Measurements from ENCODE around the gene AKAP12. TPM values are rescaled to one million over a fixed set of nuclear protein-coding genes. Genes with fewer than 3 reads are reported as not detected.

AKAP12 gene
- total RNA-seq, 1 experiment from 2014 or later, result 90.0 TPM

GRCh38 chr6:151240036-151240685 lies 394 bp downstream of the AKAP12 start (continued):
- TF ChIP-seq PRDM15 (CRISPR knock-in tag; IDR thresholded peaks at IDR 0.05) (peak; percentile 9; the same call in 1 of the 2 replicates), GABPB1 (CRISPR knock-in tag; IDR thresholded peaks at IDR 0.05) (no peak), JAZF1 (CRISPR knock-in tag; IDR thresholded peaks at IDR 0.05) (no peak), RORB (CRISPR knock-in tag; IDR thresholded peaks at IDR 0.05) (no peak), E2F1 (CRISPR knock-in tag; IDR thresholded peaks at IDR 0.05) (no peak), GRHL2 (CRISPR knock-in tag; IDR thresholded peaks at IDR 0.05; ENCODE audit: insufficient replicate concordance, severe bottlenecking) (no peak)

- peak; percentile 7 for ATAC-seq
- H3K4me3 Mint-ChIP-seq, result peak overlapping the region; percentile 83
- H3K36me3 Mint-ChIP-seq, result no peaks in the 10 kb centered on the region
- POLR2A ChIA-PET, result interaction anchor here (0.6 to 3.1 kb wide), 7 partner anchors 9 to 642 kb away, joined by 3 to 18 read pairs (median 3); no protein-coding TSS in a partner anchor
- H3K27me3 Mint-ChIP-seq (ENCODE audit: low read depth), result peaks cover 23% of the 10 kb centered on the region
- TF ChIP-seq ZNF121 (CRISPR knock-in tag; IDR thresholded peaks at IDR 0.05) (0 out of 2 replicates have a peak, but pooled peaks have one; percentile 6), OVOL2 (CRISPR knock-in tag; IDR thresholded peaks at IDR 0.05; ENCODE audit: borderline replicate concordance) (no peak), E2F5 (CRISPR knock-in tag; IDR thresholded peaks at IDR 0.05) (no peak), TP53 (CRISPR knock-in tag; IDR thresholded peaks at IDR 0.05) (0 out of 2 replicates have a peak, but pooled peaks have one; percentile 27), ZNF138 (CRISPR knock-in tag; conservative IDR thresholded peaks at IDR 0.05) (peak; percentile 86), TEAD4 (CRISPR knock-in tag; IDR thresholded peaks at IDR 0.05) (no peak), ZNF423 (CRISPR knock-in tag; IDR thresholded peaks at IDR 0.05) (peak; percentile 91), ELF4 (CRISPR knock-in tag; IDR thresholded peaks at IDR 0.05; ENCODE audit: low read depth) (no peak), FOXP4 (CRISPR knock-in tag; IDR thresholded peaks at IDR 0.05) (0 out of 2 replicates have a peak, but pooled peaks have one; percentile 40), CBFB (CRISPR knock-in tag; IDR thresholded peaks at IDR 0.05; ENCODE audit: low read depth) (no peak), FOXK1 (CRISPR knock-in tag; IDR thresholded peaks at IDR 0.05) (0 out of 2 replicates have a peak, but pooled peaks have one; percentile 31), USF2 (CRISPR knock-in tag; IDR thresholded peaks at IDR 0.05) (no peak), PRDM15 (CRISPR knock-in tag; IDR thresholded peaks at IDR 0.05) (peak; percentile 55)
- H3K27ac Mint-ChIP-seq, result peak overlapping the region; percentile 19; the same call in 1 of the 2 replicates
- peak; percentile 50 for DNase-seq (ENCODE audit: low spot score)
- no peaks in the 10 kb centered on the region for H3K9me3 Mint-ChIP-seq
- CTCF ChIA-PET, result interaction anchor here (1.0 to 3.1 kb wide), 4 partner anchors 9 to 231 kb away, joined by 3 to 19 read pairs (median 4); no protein-coding TSS in a partner anchor
- H3K4me1 Mint-ChIP-seq, result peaks cover 34% of the 10 kb centered on the region
Observed at GRCh38 chr6:151240791-151241642, 1.2 kb downstream of the AKAP12 start.

All from WTC11 (cell line).